ENCODE measurements around the gene C4orf54. TPM values are rescaled to one million over a fixed set of nuclear protein-coding genes. Genes with fewer than 3 reads are reported as not detected.

Gene C4orf54
- total and polyA plus RNA-seq, 2 of the 8 experiments (the other 6 are each of a cell fraction or from before 2014, with no cell fraction given), result not detected

DNA sequence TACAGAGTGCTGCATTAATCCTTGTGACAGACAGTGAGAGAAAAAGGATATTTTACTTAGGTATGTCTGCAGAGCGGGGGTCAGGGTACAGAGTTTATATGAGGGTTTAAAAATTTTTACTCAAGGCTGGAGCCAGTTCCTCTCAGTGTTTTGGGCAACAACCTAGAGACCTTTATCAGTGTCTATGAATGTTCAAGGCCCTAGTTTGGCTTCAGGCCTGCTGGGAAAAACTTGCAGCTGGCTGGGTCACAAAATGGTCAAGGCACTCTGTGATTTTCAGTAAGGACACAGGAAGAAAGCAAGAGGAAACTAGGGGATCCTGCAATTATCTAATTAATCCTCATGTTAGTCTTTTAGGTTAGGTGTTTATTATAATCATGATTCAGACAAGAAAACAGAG lies 10.8 kb upstream of the C4orf54 start (continued):
- TF ChIP-seq KDM4A (IDR thresholded peaks at IDR 0.05; ENCODE audit: low read depth, low read length, severe bottlenecking) (no peak), SP4 (IDR thresholded peaks at IDR 0.05; ENCODE audit: low read length) (no peak), ASH2L (IDR thresholded peaks at IDR 0.05; ENCODE audit: low read length) (no peak), POLR2A (IDR thresholded peaks at IDR 0.05; ENCODE audit: control extremely low read depth in 1 of 2, low read depth in 2 of 2, low read length in 2 of 2) (no peak)
- TF ChIP-seq, protein P1, sequence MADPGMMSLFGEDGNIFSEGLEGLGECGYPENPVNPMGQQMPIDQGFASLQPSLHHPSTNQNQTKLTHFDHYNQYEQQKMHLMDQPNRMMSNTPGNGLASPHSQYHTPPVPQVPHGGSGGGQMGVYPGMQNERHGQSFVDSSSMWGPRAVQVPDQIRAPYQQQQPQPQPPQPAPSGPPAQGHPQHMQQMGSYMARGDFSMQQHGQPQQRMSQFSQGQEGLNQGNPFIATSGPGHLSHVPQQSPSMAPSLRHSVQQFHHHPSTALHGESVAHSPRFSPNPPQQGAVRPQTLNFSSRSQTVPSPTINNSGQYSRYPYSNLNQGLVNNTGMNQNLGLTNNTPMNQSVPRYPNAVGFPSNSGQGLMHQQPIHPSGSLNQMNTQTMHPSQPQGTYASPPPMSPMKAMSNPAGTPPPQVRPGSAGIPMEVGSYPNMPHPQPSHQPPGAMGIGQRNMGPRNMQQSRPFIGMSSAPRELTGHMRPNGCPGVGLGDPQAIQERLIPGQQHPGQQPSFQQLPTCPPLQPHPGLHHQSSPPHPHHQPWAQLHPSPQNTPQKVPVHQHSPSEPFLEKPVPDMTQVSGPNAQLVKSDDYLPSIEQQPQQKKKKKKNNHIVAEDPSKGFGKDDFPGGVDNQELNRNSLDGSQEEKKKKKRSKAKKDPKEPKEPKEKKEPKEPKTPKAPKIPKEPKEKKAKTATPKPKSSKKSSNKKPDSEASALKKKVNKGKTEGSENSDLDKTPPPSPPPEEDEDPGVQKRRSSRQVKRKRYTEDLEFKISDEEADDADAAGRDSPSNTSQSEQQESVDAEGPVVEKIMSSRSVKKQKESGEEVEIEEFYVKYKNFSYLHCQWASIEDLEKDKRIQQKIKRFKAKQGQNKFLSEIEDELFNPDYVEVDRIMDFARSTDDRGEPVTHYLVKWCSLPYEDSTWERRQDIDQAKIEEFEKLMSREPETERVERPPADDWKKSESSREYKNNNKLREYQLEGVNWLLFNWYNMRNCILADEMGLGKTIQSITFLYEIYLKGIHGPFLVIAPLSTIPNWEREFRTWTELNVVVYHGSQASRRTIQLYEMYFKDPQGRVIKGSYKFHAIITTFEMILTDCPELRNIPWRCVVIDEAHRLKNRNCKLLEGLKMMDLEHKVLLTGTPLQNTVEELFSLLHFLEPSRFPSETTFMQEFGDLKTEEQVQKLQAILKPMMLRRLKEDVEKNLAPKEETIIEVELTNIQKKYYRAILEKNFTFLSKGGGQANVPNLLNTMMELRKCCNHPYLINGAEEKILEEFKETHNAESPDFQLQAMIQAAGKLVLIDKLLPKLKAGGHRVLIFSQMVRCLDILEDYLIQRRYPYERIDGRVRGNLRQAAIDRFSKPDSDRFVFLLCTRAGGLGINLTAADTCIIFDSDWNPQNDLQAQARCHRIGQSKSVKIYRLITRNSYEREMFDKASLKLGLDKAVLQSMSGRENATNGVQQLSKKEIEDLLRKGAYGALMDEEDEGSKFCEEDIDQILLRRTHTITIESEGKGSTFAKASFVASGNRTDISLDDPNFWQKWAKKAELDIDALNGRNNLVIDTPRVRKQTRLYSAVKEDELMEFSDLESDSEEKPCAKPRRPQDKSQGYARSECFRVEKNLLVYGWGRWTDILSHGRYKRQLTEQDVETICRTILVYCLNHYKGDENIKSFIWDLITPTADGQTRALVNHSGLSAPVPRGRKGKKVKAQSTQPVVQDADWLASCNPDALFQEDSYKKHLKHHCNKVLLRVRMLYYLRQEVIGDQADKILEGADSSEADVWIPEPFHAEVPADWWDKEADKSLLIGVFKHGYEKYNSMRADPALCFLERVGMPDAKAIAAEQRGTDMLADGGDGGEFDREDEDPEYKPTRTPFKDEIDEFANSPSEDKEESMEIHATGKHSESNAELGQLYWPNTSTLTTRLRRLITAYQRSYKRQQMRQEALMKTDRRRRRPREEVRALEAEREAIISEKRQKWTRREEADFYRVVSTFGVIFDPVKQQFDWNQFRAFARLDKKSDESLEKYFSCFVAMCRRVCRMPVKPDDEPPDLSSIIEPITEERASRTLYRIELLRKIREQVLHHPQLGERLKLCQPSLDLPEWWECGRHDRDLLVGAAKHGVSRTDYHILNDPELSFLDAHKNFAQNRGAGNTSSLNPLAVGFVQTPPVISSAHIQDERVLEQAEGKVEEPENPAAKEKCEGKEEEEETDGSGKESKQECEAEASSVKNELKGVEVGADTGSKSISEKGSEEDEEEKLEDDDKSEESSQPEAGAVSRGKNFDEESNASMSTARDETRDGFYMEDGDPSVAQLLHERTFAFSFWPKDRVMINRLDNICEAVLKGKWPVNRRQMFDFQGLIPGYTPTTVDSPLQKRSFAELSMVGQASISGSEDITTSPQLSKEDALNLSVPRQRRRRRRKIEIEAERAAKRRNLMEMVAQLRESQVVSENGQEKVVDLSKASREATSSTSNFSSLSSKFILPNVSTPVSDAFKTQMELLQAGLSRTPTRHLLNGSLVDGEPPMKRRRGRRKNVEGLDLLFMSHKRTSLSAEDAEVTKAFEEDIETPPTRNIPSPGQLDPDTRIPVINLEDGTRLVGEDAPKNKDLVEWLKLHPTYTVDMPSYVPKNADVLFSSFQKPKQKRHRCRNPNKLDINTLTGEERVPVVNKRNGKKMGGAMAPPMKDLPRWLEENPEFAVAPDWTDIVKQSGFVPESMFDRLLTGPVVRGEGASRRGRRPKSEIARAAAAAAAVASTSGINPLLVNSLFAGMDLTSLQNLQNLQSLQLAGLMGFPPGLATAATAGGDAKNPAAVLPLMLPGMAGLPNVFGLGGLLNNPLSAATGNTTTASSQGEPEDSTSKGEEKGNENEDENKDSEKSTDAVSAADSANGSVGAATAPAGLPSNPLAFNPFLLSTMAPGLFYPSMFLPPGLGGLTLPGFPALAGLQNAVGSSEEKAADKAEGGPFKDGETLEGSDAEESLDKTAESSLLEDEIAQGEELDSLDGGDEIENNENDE (IDR thresholded peaks at IDR 0.05; ENCODE audit: insufficient replicate concordance, low read length), result no peak
